Keratinocyte (primary cell): ENCODE data around the gene TMEM39B. TPM values are rescaled to one million over a fixed set of nuclear protein-coding genes. Genes with fewer than 3 reads are reported as not detected.
A peak's percentile ranks its signal among the peaks of the same experiment; 100 is the strongest.

Experiments used
- DNase-seq: peaks from one replicate; pipeline ENCODE4 v3.0.0-alpha.2; 2011; ENCODE audit warnings: low read depth, missing footprints, low spot score
- FAIRE-seq: peaks from 2 replicates; lab custom pipeline; 2011; peaks lifted over from hg19 to GRCh38; lab: Jason Lieb, UNC
- H2AFZ ChIP-seq: 2 replicates; pipeline ENCODE4 v1.6.0; 2012; ENCODE audit warnings: low read length, control low read depth, inconsistent platforms; ENCODE audit not compliant: control insufficient read depth
- H3K27ac ChIP-seq: 2 replicates; pipeline ENCODE4 v1.5.1; 2011; ENCODE audit warnings: low read length; ENCODE audit not compliant: control insufficient read depth, insufficient read depth
- H3K27me3 ChIP-seq: 3 replicates; pipeline ENCODE4 v1.6.0; 2011; ENCODE audit warnings: low read length; ENCODE audit not compliant: control insufficient read depth, insufficient read depth; ENCODE audit errors: extremely low read depth
- H3K36me3 ChIP-seq, 2 experiments: 2 replicates in 1 of 2; 3 replicates in 1 of 2; pipeline ENCODE4 v1.5.1; 2011; ENCODE audit warnings: low read length in 2 of 2, mild to moderate bottlenecking in 1 of 2; ENCODE audit not compliant: control insufficient read depth in 2 of 2, insufficient read depth in 2 of 2; ENCODE audit errors: extremely low read depth in 1 of 2
- H3K4me1 ChIP-seq: 3 replicates; pipeline ENCODE4 v1.5.1; 2011; ENCODE audit warnings: low read length; ENCODE audit not compliant: control insufficient read depth, insufficient read depth; ENCODE audit errors: extremely low read depth
- H3K4me2 ChIP-seq: 3 replicates; pipeline ENCODE4 v1.6.0; 2011; ENCODE audit warnings: low read depth, low read length; ENCODE audit not compliant: control insufficient read depth, insufficient read depth; ENCODE audit errors: extremely low read depth
- H3K4me3 ChIP-seq, 3 experiments: fragments of 200-600 bp in 1 of 3; sonication (generic) in 1 of 3; 2 replicates in 2 of 3; 3 replicates in 1 of 3; pipeline ENCODE4 v1.5.1; 2011 to 2016; ENCODE audit warnings: low read length in 3 of 3, mild to moderate bottlenecking in 3 of 3, control low read depth in 2 of 3, inconsistent platforms in 1 of 3, low read depth in 1 of 3, mixed read lengths in 1 of 3, mixed run types in 1 of 3, moderate library complexity in 1 of 3; ENCODE audit not compliant: control insufficient read depth in 2 of 3, insufficient read depth in 2 of 3; ENCODE audit errors: extremely low read depth in 1 of 3
- H3K79me2 ChIP-seq: 2 replicates; pipeline ENCODE4 v1.6.0; 2012; ENCODE audit warnings: low read length; ENCODE audit not compliant: control insufficient read depth, insufficient read depth
- H3K9ac ChIP-seq: 3 replicates; pipeline ENCODE4 v1.6.0; 2011; ENCODE audit warnings: low read length; ENCODE audit not compliant: control insufficient read depth, insufficient read depth; ENCODE audit errors: extremely low read depth
- H3K9me1 ChIP-seq: 3 replicates; pipeline ENCODE4 v1.6.0; 2011; ENCODE audit warnings: low read length; ENCODE audit not compliant: control insufficient read depth, insufficient read depth; ENCODE audit errors: extremely low read depth
- H3K9me3 ChIP-seq: 2 replicates; pipeline ENCODE4 v1.5.1; 2012; ENCODE audit warnings: low read depth, low read length; ENCODE audit not compliant: control insufficient read depth
- H4K20me1 ChIP-seq: 3 replicates; pipeline ENCODE4 v1.6.0; 2011; ENCODE audit warnings: low read length; ENCODE audit not compliant: control insufficient read depth, insufficient read depth; ENCODE audit errors: extremely low read depth
- CTCF ChIP-seq, 3 experiments: IDR thresholded peaks in 1 of 3; conservative IDR thresholded peaks in 1 of 3; optimal IDR thresholded peaks in 1 of 3; 2 replicates in 2 of 3; 3 replicates in 1 of 3; pipeline versions ENCODE3 to v1.5.1; 2011; ENCODE audit warnings: low read length in 3 of 3, mild to moderate bottlenecking in 3 of 3, moderate library complexity in 2 of 3, control low read depth in 1 of 3, inconsistent platforms in 1 of 3; ENCODE audit not compliant: insufficient read depth in 2 of 3; ENCODE audit errors: extremely low read depth in 1 of 3
- EZH2 ChIP-seq: IDR thresholded peaks from one replicate; pipeline ENCODE4 v1.6.1; 2012; ENCODE audit warnings: inconsistent platforms, mild to moderate bottlenecking, low read length, moderate library complexity
- dilution Hi-C: fragments of 300-500 bp; cut with MboI; formaldehyde crosslinking; loops from one replicate; pipeline ENCODE4 v1.7.0; 2020; ENCODE audit warnings: low sequenced_read_pairs; ENCODE audit not compliant: extremely low pct_ligation_motif_present
- polyA plus RNA-seq, 5 experiments: library from polyadenylated mRNA; depleted of rRNA in 3 of 5; stranded (reverse) in 3 of 5; stranded (forward) in 1 of 5; unstranded in 1 of 5; fragments of >200 nt; gene quantifications; 1 replicate in 1 of 5; 2 replicates in 3 of 5; 3 replicates in 1 of 5; pipeline versions ENCODE4 v1.2.1 to v1.2.3, GENCODE V29; 2011 to 2012; ENCODE audit warnings: missing spikeins in 2 of 5, low read depth in 1 of 5, low replicate concordance in 1 of 5

The TMEM39B gene
- polyA plus RNA-seq, 1 donor (not counting 4 experiments of a cell fraction or from before 2014, with no cell fraction given): 6.8 TPM

DNA sequence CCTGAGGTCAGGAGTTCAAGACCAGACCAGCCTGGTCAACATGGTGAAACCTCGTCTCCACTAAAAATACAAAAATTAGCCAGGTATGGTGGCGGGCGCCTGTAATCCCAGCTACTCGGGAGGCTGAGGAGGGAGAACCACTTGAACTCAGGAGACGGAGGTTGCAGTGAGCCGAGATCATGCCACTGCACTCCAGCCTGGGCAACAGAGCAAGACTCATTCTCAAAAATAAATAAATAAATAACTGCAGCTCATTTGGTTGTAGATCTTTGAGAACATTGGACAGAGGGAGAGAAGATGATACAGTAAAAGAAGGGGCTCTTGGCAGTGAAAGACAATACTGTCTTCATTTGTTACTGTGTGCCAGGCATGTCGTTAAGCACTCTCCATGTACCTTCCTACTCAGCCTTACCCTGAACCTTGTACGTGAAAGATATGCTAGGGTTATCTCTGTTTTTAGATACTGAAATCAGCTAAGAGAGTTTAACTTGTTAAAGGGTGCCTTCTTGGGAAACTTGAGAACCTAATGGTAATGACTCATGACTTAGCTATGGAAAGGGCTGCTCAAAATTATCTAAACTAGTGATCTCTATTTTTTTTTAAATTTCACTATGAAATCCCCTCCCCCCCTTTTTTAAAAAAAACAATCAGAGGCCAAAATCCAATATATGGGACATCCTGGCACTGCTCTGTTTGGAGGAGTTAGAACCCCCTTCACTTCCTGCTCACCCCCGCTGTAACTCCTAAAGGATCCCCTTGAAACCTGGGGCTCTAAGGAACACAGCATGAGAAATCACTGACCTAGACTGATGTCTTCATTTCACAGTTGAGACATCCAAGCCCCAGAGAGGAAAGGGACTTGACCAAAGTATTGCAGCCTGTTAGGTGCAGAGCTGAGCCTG is 28.3 kb downstream of the TMEM39B start:
- FAIRE-seq (no peak), DNase-seq (no peak)
- Histone ChIP-seq H3K79me2 (no peaks in the 10 kb centered on the region), H3K4me2 (peak overlapping the region; percentile 32), H3K27ac (no peak overlapping the region), H2AFZ (no peak overlapping the region), H3K36me3 (peaks cover 9 to 12% of the 10 kb centered on the region in 2 experiments), H3K9me1 (no peaks in the 10 kb centered on the region), H3K27me3 (no peaks in the 10 kb centered on the region), H3K4me1 (peaks cover 10% of the 10 kb centered on the region), H3K9ac (no peak overlapping the region), H3K9me3 (no peaks in the 10 kb centered on the region), H3K4me3 (no peak overlapping the region), H4K20me1 (no peaks in the 10 kb centered on the region)
- dilution Hi-C loops: no loop called here
- TF ChIP-seq CTCF (optimal IDR thresholded peaks at IDR 0.05 in 1 of 3, IDR thresholded peaks at IDR 0.05 in 1 of 3, conservative IDR thresholded peaks at IDR 0.05 in 1 of 3; ENCODE audit: extremely low read depth in 1 of 3, insufficient read depth in 2 of 3, low read length in 3 of 3) (no peak), EZH2 (no peak)

DNA sequence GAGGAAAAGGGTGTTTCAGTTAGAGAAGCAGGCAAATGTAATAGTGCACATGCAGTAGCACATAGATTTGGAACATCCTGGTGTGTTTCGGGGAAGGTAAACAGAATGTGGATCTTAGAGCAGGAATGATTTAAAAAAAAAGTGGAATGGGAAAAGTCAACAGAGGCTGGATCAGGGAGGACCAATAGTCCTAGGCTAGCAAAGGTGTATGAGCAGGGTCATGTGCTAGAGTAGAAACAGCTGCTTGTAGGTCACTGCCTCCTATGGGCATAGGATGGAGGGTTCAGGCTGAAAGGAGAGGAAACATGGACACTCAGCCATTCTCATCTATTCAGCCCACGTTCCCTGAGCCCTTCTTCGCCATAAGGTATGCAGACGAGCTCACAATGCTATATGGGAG is 31.4 kb downstream of the TMEM39B start:
- DNase-seq (no peak), FAIRE-seq (no peak)
- no peak overlapping the region for H3K4me3 ChIP-seq
- no peaks in the 10 kb centered on the region for H3K27me3 ChIP-seq
- H3K9ac ChIP-seq: no peak overlapping the region
- peaks cover 5 to 7% of the 10 kb centered on the region in 2 experiments for H3K36me3 ChIP-seq
- dilution Hi-C loops: no loop called here
- no peak overlapping the region for H2AFZ ChIP-seq
- no peak overlapping the region for H3K27ac ChIP-seq
- no peaks in the 10 kb centered on the region for H3K9me1 ChIP-seq
- no peak for TF ChIP-seq CTCF (optimal IDR thresholded peaks at IDR 0.05 in 1 of 3, IDR thresholded peaks at IDR 0.05 in 1 of 3, conservative IDR thresholded peaks at IDR 0.05 in 1 of 3; ENCODE audit: extremely low read depth in 1 of 3, insufficient read depth in 2 of 3, low read length in 3 of 3)
- TF ChIP-seq EZH2: no peak
- no peaks in the 10 kb centered on the region for H3K9me3 ChIP-seq
- H3K4me1 ChIP-seq: peaks cover 10% of the 10 kb centered on the region
- peaks cover 12% of the 10 kb centered on the region for H3K79me2 ChIP-seq
- H4K20me1 ChIP-seq: no peaks in the 10 kb centered on the region
- H3K4me2 ChIP-seq: no peak overlapping the region
